Nephron progenitor cell (in vitro differentiated cells): ENCODE results near the gene TGIF1.

Source experiments
- DNase-seq: peaks from one replicate; pipeline ENCODE4 v3.0.0; 2021
- H3K27ac Mint-ChIP-seq: 2 replicates; pipeline ENCODE4 v1.8.0; 2021; ENCODE audit warnings: mild to moderate bottlenecking, moderate library complexity, mixed read lengths
- H3K27me3 Mint-ChIP-seq: 2 replicates; pipeline ENCODE4 v1.8.0; 2021; ENCODE audit warnings: mild to moderate bottlenecking, low read depth, mixed read lengths; ENCODE audit not compliant: poor library complexity
- H3K36me3 Mint-ChIP-seq: 2 replicates; pipeline ENCODE4 v1.8.0; 2021; ENCODE audit warnings: low read depth, mixed read lengths
- H3K4me1 Mint-ChIP-seq: 2 replicates; pipeline ENCODE4 v1.8.0; 2021; ENCODE audit warnings: mixed read lengths
- H3K4me3 Mint-ChIP-seq: 2 replicates; pipeline ENCODE4 v1.8.0; 2021; ENCODE audit warnings: mild to moderate bottlenecking, moderate library complexity, mixed read lengths
- H3K9me3 Mint-ChIP-seq: 2 replicates; pipeline ENCODE4 v1.8.0; 2021; ENCODE audit warnings: mild to moderate bottlenecking, moderate library complexity, mixed read lengths
- CTCF ChIP-seq: fragments of 200-600 bp; sonication (generic); IDR thresholded peaks from 2 replicates; pipeline ENCODE4 v1.5.0; 2021; ENCODE audit warnings: antibody characterized with exemption

Gene TGIF1

GRCh38 chr18:3495691-3496430 lies 45.9 kb downstream of the TGIF1 start:
- Mint-ChIP-seq H3K36me3 (no peaks in the 10 kb centered on the region), H3K27ac (no peak overlapping the region), H3K27me3 (peaks cover 20% of the 10 kb centered on the region), H3K4me3 (no peak overlapping the region), H3K4me1 (peaks cover 35% of the 10 kb centered on the region), H3K9me3 (no peaks in the 10 kb centered on the region)
- no peak for DNase-seq
- TF ChIP-seq CTCF, result no peak

DNA sequence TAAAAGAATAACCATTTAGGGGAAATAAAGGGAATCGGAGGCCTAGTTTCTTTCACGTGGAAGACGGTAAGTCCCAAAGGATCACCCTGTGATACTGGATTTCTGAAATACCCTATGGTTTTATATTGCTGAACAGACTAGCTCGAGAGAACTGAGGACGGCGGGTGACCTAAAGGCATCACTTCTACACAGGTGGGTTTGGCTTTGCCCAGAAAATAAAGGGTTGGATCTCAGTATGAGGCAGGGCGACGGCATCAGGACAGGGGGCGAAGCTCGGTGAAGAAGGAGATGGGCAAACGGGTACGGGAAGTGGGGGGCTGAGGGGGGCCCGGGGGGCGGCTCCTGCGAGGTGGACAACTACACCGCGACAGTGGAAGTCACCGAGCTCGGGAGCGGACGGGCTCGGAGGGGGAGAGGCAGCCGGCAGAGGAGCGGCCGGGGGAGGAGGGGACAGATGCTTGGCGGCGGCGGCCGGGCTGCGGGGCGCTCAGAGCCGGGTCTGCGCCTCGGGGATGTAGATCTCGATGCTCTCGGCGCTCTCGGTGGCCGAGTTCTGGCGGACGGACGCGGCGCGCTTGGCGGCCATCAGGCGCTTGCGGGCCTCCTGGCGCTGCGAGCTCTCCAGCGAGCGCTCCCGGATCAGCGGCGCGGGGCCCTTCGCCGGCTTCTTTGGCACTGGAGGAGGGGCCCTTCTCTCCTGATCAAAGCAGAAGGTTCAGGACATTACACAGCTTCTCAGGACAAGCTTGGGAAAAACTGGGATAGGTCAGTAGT lies 48.9 kb downstream of the TGIF1 start:
- Mint-ChIP-seq H3K27ac (no peak overlapping the region), H3K27me3 (peaks cover 16% of the 10 kb centered on the region), H3K9me3 (no peaks in the 10 kb centered on the region), H3K36me3 (no peaks in the 10 kb centered on the region), H3K4me3 (peak overlapping the region; percentile 78), H3K4me1 (peaks cover 41% of the 10 kb centered on the region)
- TF ChIP-seq CTCF, result no peak
- DNase-seq, result peak; percentile 80

DNA sequence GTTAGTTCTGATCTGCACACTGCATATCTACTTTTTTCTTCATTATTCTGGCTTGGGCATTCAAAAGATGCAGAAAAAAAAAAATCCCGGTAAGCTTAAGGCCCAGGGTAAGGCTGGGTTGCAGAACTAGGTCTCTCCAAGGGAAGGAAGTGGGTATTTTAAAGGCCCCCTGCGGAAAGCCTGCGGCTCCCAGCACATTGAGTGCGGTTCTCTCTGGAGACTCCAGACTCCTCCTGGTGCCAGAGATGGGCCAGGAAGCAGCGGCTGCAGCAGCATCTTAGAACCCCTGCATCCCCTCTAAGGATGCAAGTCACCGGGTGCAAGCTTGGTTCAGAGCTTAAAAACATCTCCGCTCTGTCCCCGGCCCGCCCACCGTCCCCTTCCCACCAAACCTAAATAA lies 49.5 kb downstream of the TGIF1 start:
- Mint-ChIP-seq H3K27ac (no peak overlapping the region), H3K27me3 (peaks cover 16% of the 10 kb centered on the region), H3K4me3 (peak overlapping the region; percentile 78), H3K9me3 (no peaks in the 10 kb centered on the region), H3K4me1 (peaks cover 41% of the 10 kb centered on the region), H3K36me3 (no peaks in the 10 kb centered on the region)
- TF ChIP-seq CTCF, result no peak
- DNase-seq, result peak; percentile 18

DNA sequence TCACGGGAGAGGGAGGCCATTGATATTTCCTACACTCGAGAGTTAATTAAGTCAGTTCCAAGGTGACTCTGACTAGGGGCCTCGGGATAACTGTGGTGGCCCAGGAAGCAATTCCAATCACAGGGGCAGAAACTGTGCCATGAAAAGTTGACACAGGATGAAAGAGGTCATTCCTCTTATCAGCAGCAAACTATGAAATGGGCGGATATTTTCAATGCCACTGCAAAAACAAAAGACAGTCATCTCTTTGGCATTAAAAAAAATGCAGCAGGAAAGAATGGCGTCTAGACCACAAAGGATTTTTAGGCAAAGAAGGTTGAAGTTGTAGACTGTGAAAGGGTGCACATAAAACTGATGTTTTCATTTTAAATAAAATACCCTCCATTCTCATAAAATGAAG lies 50.0 kb downstream of the TGIF1 start:
- Mint-ChIP-seq H3K4me1 (peaks cover 41% of the 10 kb centered on the region), H3K27ac (no peak overlapping the region), H3K9me3 (no peaks in the 10 kb centered on the region), H3K4me3 (peak overlapping the region; percentile 78), H3K36me3 (no peaks in the 10 kb centered on the region), H3K27me3 (peaks cover 16% of the 10 kb centered on the region)
- no peak for TF ChIP-seq CTCF
- no peak for DNase-seq

DNA sequence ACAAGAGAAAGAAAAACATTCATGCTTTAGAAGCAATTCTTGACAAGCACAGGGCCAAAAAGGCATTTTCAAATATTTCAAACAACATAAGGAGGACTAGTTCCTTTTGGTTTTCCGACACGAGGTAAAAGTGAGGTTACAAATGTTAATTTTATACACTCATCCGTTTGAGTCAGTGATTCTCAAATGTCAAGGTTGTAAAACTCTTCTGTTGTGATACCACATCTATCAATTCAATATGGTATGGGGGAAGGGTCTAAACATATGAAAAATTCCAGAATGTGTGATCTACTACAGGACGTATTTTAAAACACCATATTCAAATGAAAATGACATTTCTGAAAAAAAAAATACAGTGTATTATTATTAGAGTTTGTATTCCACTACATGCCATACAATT lies 52.7 kb downstream of the TGIF1 start:
- H3K36me3 Mint-ChIP-seq, result no peaks in the 10 kb centered on the region
- TF ChIP-seq CTCF, result no peak
- no peak overlapping the region for H3K27ac Mint-ChIP-seq
- H3K27me3 Mint-ChIP-seq, result peaks cover 16% of the 10 kb centered on the region
- no peaks in the 10 kb centered on the region for H3K9me3 Mint-ChIP-seq
- H3K4me1 Mint-ChIP-seq, result peaks cover 33% of the 10 kb centered on the region
- no peak for DNase-seq
- no peak overlapping the region for H3K4me3 Mint-ChIP-seq
